Activated B cell treated with CpG ODN at 0.5 μM for 24 hours (primary cell): ENCODE results near the gene RELL1. TPM values are rescaled to one million over a fixed set of nuclear protein-coding genes. Genes with fewer than 3 reads are reported as not detected.

ENCODE experiments used
- ATAC-seq: fragments of 200-7000 bp; cut with Tn5 transposase; one replicate; pipeline ENCODE4 v1.10.0; 2021; ENCODE audit warnings: low read depth, mild to moderate bottlenecking, moderate library complexity
- CTCF ChIA-PET: fragments of 350-600 bp; sonication (Branson Sonifier 250); formaldehyde crosslinking; loops from one replicate; lab custom pipeline; 2021; ENCODE audit warnings: antibody characterized with exemption; lab: Charles Lee
- POLR2A ChIA-PET: fragments of 350-600 bp; sonication (Branson Sonifier 250); formaldehyde crosslinking; loops from one replicate; lab custom pipeline; 2021; ENCODE audit warnings: antibody characterized with exemption; lab: Charles Lee
- DNase-seq: peaks from one replicate; pipeline ENCODE4 v3.0.0; 2022
- H3K27ac Mint-ChIP-seq: one replicate; pipeline ENCODE4 v1.8.0; 2020; ENCODE audit warnings: mixed read lengths
- H3K27me3 Mint-ChIP-seq: one replicate; pipeline ENCODE4 v1.8.0; 2021; ENCODE audit warnings: mixed read lengths
- H3K36me3 Mint-ChIP-seq: one replicate; pipeline ENCODE4 v1.8.0; 2021; ENCODE audit warnings: low read depth, mixed read lengths
- H3K4me1 Mint-ChIP-seq: one replicate; pipeline ENCODE4 v1.8.0; 2021; ENCODE audit warnings: mixed read lengths
- H3K4me3 Mint-ChIP-seq: one replicate; pipeline ENCODE4 v1.8.0; 2020; ENCODE audit warnings: mild to moderate bottlenecking, mixed read lengths
- H3K9me3 Mint-ChIP-seq: one replicate; pipeline ENCODE4 v1.8.0; 2020; ENCODE audit warnings: mixed read lengths
- CTCF ChIP-seq: fragments of 200-600 bp; IDR thresholded peaks from one replicate; pipeline ENCODE4 v1.8.0; 2022; ENCODE audit warnings: antibody characterized with exemption, mild to moderate bottlenecking
- intact Hi-C: fragments of 100-400 bp; cut with micrococcal nuclease; formaldehyde crosslinking; loops from one replicate; pipeline ENCODE4 v1.15.1; 2024
- total RNA-seq: library from RNA; stranded (reverse); gene quantifications from 2 replicates; pipeline ENCODE4 v1.2.3, GENCODE V29; 2022

RELL1 gene
- total RNA-seq, 1 donor from 2014 or later = 0.71 TPM

- no peaks in the 10 kb centered on the region for H3K4me1 Mint-ChIP-seq
- H3K27me3 Mint-ChIP-seq = peaks cover 31% of the 10 kb centered on the region
- no peak overlapping the region for H3K4me3 Mint-ChIP-seq
- TF ChIP-seq CTCF = no peak
- no peak for DNase-seq
- intact Hi-C loops = no loop called here
- H3K27ac Mint-ChIP-seq = no peak overlapping the region
- ChIA-PET CTCF (no interaction called here), POLR2A (no interaction called here)
- ATAC-seq = no peak
- H3K9me3 Mint-ChIP-seq = peaks cover 13% of the 10 kb centered on the region
- peaks cover 2% of the 10 kb centered on the region for H3K36me3 Mint-ChIP-seq
Observed at GRCh38 chr4:37584493-37585060, 101.6 kb downstream of the RELL1 start.

- H3K9me3 Mint-ChIP-seq = peaks cover 19% of the 10 kb centered on the region
- H3K4me1 Mint-ChIP-seq = no peaks in the 10 kb centered on the region
- TF ChIP-seq CTCF = no peak
- DNase-seq (no peak), ATAC-seq (no peak)
- ChIA-PET CTCF (no interaction called here), POLR2A (no interaction called here)
- H3K4me3 Mint-ChIP-seq = no peak overlapping the region
- peaks cover 2% of the 10 kb centered on the region for H3K36me3 Mint-ChIP-seq
- H3K27me3 Mint-ChIP-seq = peaks cover 36% of the 10 kb centered on the region
- intact Hi-C loops = no loop called here
- H3K27ac Mint-ChIP-seq = no peak overlapping the region
Observed at GRCh38 chr4:37584071-37584470, 102.1 kb downstream of the RELL1 start.

GRCh38 chr4:37573566-37573965 lies 112.6 kb downstream of the RELL1 start:
- Mint-ChIP-seq H3K36me3 (no peaks in the 10 kb centered on the region), H3K4me3 (no peak overlapping the region), H3K27me3 (peaks cover 17% of the 10 kb centered on the region), H3K9me3 (peaks cover 4% of the 10 kb centered on the region), H3K4me1 (peaks cover under 1% of the 10 kb centered on the region), H3K27ac (no peak overlapping the region)
- ATAC-seq = no peak
- POLR2A ChIA-PET = no interaction called here
- CTCF ChIA-PET = no interaction called here
- TF ChIP-seq CTCF = no peak
- DNase-seq = no peak
- intact Hi-C loops = no loop called here

- peaks cover 2% of the 10 kb centered on the region for H3K4me1 Mint-ChIP-seq
- no peaks in the 10 kb centered on the region for H3K36me3 Mint-ChIP-seq
- H3K9me3 Mint-ChIP-seq = no peaks in the 10 kb centered on the region
- no peak overlapping the region for H3K4me3 Mint-ChIP-seq
- ChIA-PET CTCF (interaction anchor here (0.7 kb wide), 1 partner anchor 126 kb away, joined by 3 read pairs; no protein-coding TSS in a partner anchor), POLR2A (no interaction called here)
- intact Hi-C loops = no loop called here
- ATAC-seq (no peak), DNase-seq (no peak)
- H3K27ac Mint-ChIP-seq = no peak overlapping the region
- TF ChIP-seq CTCF = no peak
- no peaks in the 10 kb centered on the region for H3K27me3 Mint-ChIP-seq
Observed at GRCh38 chr4:37568489-37568888, 117.7 kb downstream of the RELL1 start.

GRCh38 chr4:37567836-37568235 lies 118.3 kb downstream of the RELL1 start:
- Mint-ChIP-seq H3K4me1 (peaks cover 2% of the 10 kb centered on the region), H3K36me3 (no peaks in the 10 kb centered on the region), H3K27me3 (no peaks in the 10 kb centered on the region), H3K4me3 (no peak overlapping the region), H3K9me3 (peaks cover 2% of the 10 kb centered on the region), H3K27ac (no peak overlapping the region)
- intact Hi-C loops = no loop called here
- TF ChIP-seq CTCF = no peak
- CTCF ChIA-PET = interaction anchor here (2.3 kb wide), 1 partner anchor 114 kb away, joined by 12 read pairs; a partner anchor contains a TSS
- ATAC-seq (no peak), DNase-seq (no peak)
- POLR2A ChIA-PET = no interaction called here
